CD4-positive, alpha-beta T cell treated with Interleukin-15 for 1 hour (primary cell): Measurements from ENCODE around the gene MRTFA.
A peak's percentile ranks its signal among the peaks of the same experiment; 100 is the strongest.
"Not testable (repeated sequence)": the region's sequence is repeated elsewhere in the genome, so short reads cannot be mapped to it uniquely, and the experiment has no call there.

Source experiments
- DNase-seq: peaks from one replicate; pipeline ENCODE4 v3.0.0-alpha.2; 2020

The MRTFA gene

GRCh38 chr22:40547729-40548143, 88.8 kb downstream of the MRTFA start:
- no peak for DNase-seq

- no peak for DNase-seq
Observed at GRCh38 chr22:40544758-40545157, 91.8 kb downstream of the MRTFA start.

- no peak for DNase-seq
Observed at GRCh38 chr22:40542821-40543540, 93.5 kb downstream of the MRTFA start.

GRCh38 chr22:40541300-40541699, 95.2 kb downstream of the MRTFA start:
- DNase-seq = no peak

GRCh38 chr22:40540265-40540664, 96.3 kb downstream of the MRTFA start:
- no peak for DNase-seq

GRCh38 chr22:40536149-40536548, 100.4 kb downstream of the MRTFA start:
- not testable (repeated sequence) for DNase-seq

GRCh38 chr22:40535642-40536041, 100.9 kb downstream of the MRTFA start:
- no peak for DNase-seq

GRCh38 chr22:40535189-40535512, 101.4 kb downstream of the MRTFA start:
- DNase-seq = no peak

- no peak for DNase-seq
Observed at GRCh38 chr22:40534379-40535188, 101.9 kb downstream of the MRTFA start.

GRCh38 chr22:40533712-40534378, 102.7 kb downstream of the MRTFA start:
- peak; percentile 61 for DNase-seq

GRCh38 chr22:40531951-40532900, 104.3 kb downstream of the MRTFA start:
- no peak for DNase-seq

- DNase-seq = not testable (repeated sequence)
Observed at GRCh38 chr22:40530391-40530790, 106.1 kb downstream of the MRTFA start.

GRCh38 chr22:40529821-40530220, 106.7 kb downstream of the MRTFA start:
- no peak for DNase-seq

- no peak for DNase-seq
Observed at GRCh38 chr22:40526960-40527359, 109.6 kb downstream of the MRTFA start.

- peak; percentile 70 for DNase-seq
Observed at GRCh38 chr22:40525250-40525884, 111.2 kb downstream of the MRTFA start.

- no peak for DNase-seq
Observed at GRCh38 chr22:40524392-40525249, 111.9 kb downstream of the MRTFA start.

- no peak for DNase-seq
Observed at GRCh38 chr22:40522141-40522540, 114.4 kb downstream of the MRTFA start.

- DNase-seq = no peak
Observed at GRCh38 chr22:40521046-40521445, 115.5 kb downstream of the MRTFA start.

GRCh38 chr22:40520562-40520961, 116.0 kb downstream of the MRTFA start:
- DNase-seq = no peak

GRCh38 chr22:40519948-40520331, 116.6 kb downstream of the MRTFA start:
- DNase-seq = no peak

- DNase-seq = no peak
Observed at GRCh38 chr22:40519284-40519947, 117.1 kb downstream of the MRTFA start.
